Right forelimb (tissue), 1 donor: Measurements from ENCODE around the gene CDH4.

Source experiments
- DNase-seq: peaks from one replicate; pipeline ENCODE4 v3.0.0-alpha.2; 2018

The CDH4 gene

DNA sequence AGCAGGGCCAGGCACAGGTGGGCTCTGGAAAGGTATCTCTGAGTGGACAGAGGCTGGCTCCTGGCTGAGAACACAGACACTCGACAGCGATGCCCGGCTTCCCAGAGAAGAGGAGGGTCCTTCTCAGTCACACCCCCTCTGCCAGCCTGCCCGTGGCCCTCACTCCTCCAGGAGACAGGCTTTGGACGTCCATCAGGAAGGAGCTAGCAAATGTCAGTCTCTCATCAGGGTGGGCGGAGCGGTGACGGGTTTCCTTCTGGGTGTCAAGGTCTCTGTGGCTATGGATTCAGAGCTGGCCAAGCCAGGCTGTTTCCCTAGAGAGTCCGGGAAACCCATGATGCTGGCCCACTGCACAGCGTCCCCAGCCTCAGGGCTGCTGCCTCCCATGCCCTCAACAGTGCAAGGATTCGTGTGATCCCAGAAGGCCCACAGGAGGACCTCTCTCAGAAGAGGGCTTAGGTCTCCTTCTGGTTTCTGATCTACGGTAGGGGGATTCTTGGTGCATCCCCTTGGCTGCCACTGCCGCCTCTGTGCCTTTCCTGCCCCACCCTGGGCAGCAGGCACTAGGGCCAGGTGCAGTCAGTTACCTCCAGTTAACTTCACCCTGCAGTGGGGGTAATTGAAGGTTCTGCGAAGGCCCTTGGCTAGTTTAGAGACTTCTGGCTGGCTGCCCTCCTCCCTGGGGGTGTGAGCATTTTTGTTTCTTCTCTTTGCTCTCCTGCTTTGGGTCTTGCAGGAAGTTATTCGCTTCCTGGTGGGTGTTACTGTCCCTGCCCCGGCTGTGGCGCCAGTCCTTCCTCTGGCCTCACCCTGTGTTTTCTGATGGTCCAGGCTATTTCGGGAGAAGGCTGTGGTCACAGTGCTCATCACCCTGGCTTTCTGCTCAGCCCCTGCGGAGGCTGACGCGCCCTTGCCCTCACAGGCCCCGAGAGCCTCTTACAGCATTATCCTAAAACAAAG lies 80.2 kb downstream of the CDH4 start:
- DNase-seq = no peak

DNA sequence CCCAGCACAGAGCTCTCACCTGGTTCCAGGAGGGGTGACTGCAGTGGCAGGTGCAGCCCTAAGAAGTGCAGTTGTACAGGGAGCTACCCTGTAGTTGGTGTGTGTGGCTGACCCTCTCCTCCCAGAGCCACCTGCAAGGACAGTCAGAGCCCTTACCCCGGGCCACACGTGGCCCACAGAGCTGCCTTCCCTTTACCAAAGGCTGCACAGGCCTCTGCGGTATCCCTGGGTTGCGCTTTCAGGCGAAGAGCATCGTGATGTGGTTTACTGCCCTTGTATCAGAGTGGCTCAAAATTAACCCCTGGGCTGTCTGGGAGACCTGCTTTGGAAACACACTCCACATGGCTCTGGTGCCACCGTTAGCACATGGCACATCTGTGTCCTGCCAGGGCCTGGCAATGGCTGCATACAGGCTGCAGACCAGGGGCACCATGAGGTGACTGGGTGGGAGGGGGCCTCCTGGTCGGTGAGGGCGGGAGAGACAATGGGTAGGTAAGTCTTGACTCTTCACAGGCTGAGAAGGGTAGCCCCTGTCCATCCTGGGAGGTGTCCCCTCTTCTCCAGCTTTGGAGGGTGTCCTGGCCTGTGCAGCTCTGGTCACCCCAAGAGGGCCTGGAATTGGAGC lies 81.5 kb downstream of the CDH4 start:
- no peak for DNase-seq

DNA sequence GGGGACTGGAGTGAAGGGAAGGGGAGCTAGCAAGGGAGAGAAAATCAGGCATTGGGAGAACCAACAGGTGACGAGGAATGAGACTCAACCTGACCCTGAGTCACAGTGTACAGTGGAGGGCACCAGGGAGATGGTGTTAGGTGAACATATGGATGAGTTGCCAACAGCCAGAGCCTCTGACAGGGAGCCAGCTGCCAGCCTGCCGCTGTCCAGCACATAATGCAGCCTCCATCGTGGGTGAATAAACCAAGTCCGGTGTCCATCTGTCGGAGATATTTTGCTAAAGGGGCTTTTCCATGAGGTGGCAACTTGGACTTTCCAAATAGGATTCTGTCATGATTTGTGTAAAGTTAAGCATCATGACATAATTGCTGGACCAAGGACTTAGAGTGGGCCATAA lies 88.1 kb downstream of the CDH4 start:
- DNase-seq = no peak

DNA sequence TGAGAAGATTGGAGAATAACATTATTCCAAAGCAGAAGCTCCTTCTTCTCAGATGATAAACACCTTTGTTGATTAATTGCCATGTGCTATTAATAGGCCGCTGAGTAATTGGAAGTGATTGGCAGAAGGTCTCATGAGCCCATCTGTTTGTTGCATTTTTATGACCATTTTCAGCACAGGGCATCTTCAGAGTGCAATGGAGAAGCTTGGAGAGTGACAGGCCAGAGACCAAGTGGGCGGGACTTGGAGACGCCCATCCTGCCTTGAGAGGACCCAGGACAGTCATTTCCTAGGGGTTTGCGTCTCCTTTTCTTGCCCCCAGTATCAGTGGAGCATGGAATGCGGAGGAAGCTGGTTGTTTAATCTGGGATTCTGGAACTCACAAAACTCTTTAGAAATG lies 89.5 kb downstream of the CDH4 start:
- DNase-seq = no peak

DNA sequence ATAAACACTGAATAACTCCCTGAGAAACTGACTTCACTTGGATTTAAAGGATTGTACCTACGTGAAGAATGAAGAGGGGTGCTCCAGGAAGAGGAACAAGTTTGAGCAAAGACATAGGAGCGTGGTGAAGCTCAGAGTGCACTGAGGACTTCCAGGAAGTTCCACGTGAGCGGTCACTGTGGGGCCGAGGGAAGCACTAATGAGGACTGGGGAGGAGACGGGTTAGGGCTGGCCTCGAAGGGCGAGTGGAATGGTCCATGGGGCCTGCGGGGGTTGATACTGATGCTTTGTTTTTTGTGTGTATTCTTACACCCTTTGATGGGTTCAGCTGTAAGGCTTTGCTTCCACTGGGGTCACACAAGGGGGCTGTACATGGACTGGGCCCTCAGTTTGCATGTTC lies 91.9 kb downstream of the CDH4 start:
- DNase-seq = no peak

DNA sequence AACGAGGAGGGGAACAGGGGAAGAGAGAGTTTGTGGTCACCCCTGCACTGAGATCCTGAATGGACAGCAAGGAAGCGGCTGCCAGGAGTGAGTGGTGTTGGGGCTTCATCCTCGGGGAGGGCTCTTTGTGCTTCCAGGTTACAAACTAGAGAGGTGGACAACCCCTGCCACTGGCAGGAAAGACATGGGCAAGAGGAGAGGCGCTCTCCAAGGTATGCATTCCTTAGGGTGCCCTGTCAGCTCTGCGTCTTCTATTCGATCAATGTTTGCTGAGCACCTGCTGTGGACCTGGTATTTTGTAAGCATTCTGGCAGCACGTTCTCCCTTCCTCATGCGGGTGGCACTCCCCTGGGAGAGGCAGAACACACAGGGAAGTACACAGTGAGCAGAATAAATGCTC lies 93.6 kb downstream of the CDH4 start:
- no peak for DNase-seq

DNA sequence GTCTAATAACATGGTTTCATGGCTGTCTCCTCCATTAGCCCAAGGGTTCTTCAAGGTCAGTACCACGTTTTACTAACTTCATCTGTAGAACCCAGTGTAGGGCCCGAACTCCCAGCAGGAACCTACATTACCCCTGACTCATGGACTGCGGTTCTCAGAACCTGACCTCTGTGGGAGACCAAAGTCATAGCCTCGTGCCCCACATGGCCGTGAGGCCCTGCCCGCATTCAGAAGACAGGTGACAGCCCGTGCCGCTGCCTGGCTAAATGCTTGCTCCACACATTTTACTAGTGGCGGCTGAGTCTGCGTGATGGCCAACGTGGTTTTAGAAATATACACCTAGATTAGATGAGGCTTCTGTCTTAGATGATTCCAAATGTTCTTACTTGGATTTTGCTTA lies 94.9 kb downstream of the CDH4 start:
- no peak for DNase-seq

DNA sequence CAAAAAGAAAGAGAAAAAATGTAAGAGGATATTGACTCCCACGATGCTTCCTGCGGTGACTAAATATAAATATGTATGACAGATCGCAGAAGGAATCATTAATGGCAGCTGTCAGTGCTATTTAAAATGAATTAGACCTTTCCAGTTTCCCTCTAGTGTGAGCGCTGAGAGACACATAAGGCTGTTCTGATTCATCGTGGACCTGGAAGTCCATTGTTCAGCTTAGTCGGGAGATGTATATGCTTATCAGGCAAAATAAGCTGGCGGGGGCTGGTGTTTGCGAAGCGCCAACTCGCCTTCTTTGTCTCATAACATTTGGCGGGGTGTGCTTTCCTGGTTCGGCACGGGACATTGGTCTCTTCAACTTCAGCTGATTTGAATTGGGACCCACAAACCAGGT lies 95.4 kb downstream of the CDH4 start:
- no peak for DNase-seq

DNA sequence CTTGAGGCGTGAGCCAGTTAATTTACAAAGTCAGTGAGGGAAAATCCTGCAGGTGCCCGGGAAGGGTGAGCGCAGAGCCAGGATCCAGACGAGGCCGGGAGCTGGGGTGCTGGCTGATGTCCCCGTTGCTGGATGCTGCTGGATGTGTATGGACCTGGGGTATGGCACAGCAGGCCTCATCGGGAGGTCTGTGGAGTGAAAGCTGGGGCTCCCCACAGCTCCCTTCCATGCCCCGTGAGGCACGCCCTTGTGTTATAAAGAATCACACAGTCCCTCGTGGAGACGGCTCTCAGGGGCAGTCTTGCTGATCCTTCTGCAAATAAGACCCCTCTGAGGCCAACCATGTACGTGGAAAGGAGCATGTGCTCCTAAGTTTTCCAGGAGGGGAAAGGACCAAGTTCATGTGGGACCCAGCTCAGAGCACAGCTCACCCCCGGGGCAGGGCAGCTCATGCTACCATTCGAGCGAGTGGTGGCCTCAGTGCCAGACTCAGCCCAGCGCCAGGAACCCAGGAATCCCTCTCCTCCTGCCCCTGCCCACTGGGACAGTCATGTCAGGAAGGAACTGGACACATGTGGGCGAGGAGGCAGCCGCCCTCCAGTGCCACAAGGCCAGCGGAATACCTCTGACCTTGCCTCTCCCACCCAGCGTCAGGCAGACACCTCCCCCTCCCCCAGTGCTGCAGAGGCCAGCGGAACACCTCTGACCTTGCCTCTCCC lies 97.5 kb downstream of the CDH4 start:
- no peak for DNase-seq

DNA sequence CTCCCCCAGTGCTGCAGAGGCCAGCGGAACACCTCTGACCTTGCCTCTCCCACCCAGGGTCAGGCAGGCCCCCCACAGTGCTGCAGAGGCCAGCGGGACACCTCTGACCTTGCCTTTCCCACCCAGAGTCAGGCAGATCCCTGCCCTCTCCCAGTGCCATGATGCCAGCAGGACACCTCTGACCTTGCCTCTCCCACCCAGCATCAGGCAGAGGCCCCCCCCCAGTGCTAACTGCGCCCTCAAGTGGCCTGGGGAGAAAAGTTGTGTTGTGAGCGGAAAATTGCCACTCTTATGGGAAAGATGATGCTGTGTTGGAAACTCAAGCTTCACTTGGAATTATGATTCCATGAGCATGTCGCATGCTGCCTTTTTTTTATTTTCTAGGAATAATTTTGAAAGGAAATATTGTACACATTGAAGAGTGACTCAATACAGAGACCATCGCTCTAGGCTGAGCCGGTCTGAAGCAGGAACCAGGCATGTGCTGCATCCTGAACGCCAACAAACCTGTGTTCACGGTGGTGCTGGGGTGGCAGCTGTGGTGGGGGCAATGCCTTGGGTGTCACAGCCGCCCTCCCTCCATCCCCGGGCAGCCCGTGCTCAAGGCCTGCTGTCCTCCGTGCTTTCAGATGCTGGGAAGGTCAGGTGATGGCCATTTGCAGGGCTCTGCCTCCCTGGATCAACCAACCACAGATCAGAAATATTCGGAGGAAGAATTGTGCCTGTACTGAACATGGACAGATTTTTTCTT lies 98.6 kb downstream of the CDH4 start:
- DNase-seq = no peak

DNA sequence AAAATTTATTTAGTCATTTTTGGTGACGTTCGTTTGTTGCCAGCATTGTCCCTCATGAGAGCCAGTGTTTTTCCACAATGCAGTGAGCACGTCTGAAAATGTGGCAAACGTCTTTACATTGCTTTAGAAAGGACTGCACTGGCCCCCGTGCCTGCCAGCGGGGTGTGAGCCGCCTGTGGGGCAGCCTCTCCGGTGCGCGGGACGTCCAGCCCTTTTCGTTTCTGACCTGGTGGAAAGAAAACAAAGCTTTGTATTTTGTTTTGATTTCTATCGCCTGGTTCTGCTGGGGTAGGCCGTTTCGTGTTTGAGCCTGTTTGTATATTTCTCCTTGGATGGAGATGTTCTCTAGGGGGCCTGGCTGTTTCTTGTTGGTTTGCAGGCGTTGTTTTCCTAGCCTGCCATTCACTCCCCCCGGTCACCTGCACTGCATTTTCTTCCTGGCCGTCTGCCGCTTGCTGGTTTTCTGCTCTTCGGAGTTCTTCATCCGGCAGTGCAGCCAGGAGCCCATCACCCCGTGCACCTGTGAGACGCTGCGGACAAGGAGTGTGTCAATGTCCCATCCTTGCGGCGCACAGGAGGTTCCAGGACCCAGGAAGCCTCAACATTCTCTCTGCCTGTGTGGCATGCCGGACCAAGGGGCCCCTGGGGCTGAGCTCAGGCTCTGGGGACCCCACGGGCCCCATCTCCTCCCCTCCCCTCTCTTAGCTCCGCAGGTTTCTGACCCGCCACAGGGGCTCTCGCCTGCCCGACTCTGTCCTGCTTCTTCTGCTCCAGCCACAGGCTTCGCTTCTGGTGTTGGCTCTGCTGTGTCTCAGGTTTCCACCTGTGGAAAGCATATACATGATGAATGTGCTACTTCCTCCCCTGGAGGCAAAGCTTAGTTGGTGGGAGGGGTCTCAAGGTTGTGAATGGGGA lies 100.5 kb downstream of the CDH4 start:
- no peak for DNase-seq

DNA sequence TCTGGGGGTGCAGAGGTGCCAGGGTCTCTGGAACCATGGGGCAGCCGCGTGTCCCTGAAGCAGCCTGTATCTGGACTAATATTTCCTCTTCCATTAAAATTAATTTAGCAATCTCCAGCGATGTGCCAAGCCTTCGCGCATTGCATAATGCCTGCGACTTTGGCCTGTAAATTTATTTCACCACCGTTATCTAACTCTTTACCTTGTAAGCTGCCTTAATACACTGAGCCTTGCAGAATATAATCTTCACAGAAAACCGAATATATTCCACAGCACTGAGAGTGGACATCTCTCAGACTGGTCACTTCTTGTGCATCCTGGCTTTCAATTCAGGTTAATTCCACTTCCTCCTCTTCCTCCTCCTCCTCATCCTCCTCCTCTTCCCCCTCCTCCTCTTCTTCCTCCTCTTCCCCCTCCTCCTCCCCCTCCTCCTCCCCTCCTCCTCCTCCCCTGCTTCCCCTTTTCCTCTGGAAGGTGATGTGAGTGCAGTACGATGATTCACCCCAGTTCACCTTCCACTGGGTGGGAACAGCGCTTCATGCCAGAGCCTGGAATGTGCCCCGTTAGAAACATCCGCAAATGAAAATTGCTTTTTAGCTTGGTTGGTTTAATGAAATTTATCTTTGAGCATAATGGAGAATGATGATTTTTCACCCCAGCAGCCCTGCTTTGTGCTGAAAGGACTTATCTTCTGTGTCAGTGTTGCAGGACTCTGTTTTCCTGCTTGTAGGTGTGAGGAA lies 101.4 kb downstream of the CDH4 start:
- DNase-seq = no peak

DNA sequence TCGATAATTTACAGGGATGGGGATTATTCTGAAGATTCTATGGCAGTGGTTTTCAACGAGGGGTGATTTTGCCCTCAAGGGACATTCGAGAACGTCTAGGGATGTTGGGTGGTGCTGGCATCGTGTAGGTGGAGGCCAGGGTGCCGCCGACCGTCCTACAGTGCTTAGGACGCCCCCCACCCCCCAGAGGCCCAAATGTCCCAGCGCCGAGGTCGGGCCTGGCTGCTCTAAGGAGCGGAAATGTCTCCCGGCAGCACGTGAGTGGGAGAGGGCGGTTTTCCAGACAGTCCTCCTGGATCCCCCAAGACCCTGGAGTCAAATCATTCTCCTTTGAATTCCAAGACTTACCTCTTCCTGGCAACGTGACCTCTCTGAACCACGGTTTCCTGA lies 101.9 kb downstream of the CDH4 start:
- no peak for DNase-seq

DNA sequence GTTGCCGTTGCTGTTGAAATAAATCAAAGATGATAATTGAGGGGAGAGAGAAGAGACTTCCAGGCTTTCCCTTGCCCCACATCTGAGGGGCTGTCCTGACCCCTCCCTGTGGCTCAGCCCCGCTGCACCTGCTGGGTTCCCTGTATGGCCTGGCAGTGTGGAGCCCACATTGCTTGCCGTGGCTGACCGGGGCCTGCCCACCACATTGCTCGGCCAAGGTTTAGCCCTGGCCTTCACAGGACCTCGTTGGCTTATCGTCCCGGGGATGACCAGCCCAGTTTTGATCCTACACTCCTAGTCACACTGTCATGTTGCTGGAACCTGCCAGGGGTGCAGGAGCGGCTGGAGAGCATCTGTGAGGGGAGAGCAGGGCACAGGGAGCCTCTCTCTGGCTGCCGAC lies 102.4 kb downstream of the CDH4 start:
- DNase-seq = no peak

DNA sequence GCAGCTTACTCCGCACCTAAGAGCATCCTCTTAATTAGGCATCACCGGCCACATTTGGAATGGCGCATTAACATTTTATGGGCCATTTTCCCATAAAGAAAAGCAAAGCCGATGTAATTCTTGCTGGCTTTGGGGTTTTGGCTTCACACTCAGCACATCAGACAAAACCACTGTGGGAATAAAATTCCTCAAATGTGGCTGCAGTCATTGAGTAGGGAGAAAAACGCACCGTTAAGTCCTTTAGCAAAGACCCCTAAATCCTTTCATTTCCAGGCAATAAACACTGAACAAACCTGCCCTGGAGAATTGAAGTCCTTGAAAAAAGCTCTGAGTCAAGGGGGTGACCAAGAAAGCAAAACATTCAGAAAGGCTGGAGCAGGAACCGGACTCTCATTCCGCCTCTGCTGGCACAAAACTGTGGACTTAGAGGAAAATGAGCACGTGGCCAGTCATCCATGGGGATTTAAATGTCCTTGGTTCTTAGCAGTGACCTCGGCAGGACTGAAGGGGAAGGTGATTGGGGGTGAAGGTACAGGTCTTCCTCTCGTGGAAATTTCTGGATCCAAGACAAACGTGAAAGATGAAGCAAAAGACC lies 102.9 kb downstream of the CDH4 start:
- DNase-seq = no peak

DNA sequence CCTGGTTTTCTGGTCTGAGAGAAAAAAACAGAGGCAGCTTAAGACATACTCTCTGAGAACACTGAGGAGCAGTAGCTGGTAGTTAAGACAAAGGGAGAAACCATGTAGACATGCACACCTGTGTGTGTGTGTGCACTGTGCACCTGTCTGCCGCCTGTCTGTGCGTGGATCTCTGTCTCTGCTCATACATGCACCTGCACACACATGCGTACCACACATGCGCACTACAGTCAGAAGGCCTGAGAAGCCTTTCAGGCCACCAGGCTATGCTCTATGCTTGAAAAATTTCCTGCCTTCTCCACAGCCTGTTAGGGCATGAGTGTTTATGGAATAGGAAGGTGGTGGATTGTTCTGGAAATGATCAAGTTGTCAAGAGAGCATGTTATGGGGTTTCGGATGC lies 103.5 kb downstream of the CDH4 start:
- DNase-seq = no peak

DNA sequence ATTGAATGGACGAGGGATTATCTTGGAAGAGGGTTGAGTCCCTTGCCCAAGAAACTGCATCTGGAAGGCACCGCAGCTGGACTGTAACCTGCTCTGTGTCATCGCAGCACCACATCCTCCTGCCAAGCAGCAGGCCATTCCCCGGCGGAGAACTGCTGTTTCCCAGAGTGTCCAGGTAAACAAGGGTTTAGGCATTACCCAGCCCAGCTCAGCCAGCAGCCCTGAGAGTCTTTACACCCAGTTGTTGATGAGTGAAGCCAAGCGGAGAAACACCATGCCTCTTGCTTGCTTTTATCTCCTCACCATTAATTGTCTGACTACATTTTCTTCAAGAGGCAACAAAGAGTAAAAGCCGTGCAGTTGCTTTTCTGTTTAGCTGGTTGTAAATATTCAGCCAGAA lies 104.1 kb downstream of the CDH4 start:
- DNase-seq = no peak

DNA sequence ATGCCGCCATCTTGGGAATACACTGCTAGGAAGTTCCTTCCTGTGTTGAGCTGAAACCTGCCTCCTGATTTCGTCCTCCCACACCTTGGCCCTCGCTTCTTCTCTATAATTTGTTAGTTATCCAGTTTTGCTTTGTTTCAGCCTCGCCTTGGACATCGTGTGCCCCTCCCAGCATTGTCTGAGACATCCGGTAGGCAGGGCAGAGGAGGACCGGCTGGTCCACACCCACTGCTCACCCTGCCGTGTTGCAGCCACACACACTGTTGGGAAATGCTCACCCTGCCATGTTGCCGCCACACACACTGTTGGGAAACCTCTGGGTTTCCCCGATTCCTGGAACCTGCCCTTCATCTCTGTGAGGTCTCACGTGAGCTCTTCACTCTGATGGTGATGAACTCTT lies 105.1 kb downstream of the CDH4 start:
- DNase-seq = no peak

DNA sequence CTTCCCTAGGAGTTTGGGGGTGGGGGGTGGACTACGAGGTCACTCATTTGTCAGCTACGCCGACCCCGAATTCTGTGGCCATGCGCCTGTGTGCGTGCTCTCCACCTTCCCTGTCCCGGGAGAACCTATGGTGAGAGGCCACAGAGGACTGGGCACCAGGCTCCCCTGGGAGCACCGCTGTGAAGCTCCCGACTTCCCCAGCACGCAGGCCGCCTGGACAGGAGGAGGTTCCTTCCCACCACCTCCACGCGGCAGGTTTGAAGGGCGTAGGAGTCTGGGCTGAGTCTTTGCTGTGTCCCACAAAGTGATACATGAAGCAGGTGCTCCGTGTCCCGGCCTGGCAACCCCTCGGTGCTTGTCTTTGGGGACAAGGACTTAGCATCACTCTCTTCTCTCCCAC lies 107.2 kb downstream of the CDH4 start:
- no peak for DNase-seq

DNA sequence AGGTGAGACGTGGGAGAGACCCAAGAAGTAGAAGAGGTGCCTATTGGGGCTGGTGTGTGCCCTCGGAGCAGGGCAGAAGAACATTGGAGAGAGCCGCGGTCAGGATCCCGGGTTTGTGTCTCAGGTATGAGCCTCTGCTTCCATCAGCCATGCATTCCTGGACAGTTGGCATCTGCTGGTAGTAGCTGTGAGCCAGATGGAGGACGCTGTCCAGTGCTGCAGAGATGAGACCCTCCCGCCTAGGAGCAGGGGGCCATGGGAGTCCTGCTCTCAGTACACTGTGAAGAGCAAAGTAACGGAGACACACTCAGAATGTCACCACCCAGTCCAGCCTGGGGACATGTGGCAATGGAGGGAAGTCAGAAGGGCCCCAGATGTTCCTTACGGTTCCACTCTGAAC lies 108.2 kb downstream of the CDH4 start:
- peak; percentile 36 for DNase-seq

DNA sequence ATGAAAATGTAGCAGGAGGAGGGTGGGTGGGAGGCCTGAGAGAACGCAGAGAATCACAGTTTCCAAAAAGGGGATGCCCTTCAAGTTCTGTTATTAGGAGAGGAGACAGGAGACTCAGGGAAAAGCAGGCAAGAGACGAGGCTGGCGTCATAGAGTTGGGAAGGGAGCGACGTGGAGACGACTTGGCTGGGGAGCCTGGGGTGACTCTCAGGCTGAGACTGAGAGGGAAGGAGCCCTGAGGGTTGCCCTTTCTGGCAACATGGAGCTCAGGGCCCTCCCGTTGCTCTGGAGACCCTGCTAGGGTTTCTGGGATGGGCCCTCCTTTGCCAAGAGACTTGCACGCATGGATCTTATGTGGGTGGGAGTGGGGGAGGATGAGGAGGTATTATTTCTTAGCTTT lies 108.9 kb downstream of the CDH4 start:
- peak; percentile 9 for DNase-seq
